ENCODE measurements around the gene HSBP1. TPM values are rescaled to one million over a fixed set of nuclear protein-coding genes. Genes with fewer than 3 reads are reported as not detected.

HSBP1 gene
- total and polyA plus RNA-seq, 2 of the 13 experiments (the other 11 are each of a cell fraction or from before 2014, with no cell fraction given) = 249 to 292 TPM

DNA sequence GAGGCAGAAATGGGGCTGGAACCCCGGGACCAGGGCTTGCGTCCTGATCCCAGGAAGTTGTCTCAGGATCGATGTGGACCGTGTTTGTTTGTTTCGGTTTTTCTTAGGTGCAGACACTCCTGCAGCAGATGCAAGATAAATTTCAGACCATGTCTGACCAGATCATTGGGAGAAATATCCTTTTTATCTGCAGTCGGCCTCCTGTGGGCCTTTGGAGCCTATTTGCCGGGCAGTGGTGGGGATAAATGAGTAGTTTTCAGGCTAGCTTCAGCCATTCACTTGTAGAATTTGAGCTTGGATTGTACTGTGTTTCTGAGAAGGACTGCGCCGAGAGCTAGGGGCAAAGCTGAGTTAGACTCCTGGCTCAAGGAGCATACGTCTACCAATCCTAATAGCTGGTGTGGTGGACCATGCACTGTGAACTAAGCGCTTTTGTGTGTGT is 816 bp downstream of the HSBP1 start (continued):
- TF ChIP-seq HMGXB3 (CRISPR knock-in tag; IDR thresholded peaks at IDR 0.05; ENCODE audit: borderline replicate concordance) (0 out of 2 replicates have a peak, but pooled peaks have one; percentile 35), ZBTB20 (CRISPR knock-in tag; IDR thresholded peaks at IDR 0.05; ENCODE audit: borderline replicate concordance, low read depth) (0 out of 2 replicates have a peak, but pooled peaks have one; percentile 23), ZNF766 (CRISPR knock-in tag; IDR thresholded peaks at IDR 0.05; ENCODE audit: borderline replicate concordance) (no peak), MEF2D (CRISPR knock-in tag; IDR thresholded peaks at IDR 0.05) (0 out of 2 replicates have a peak, but pooled peaks have one; percentile 42), ISL2 (CRISPR knock-in tag; IDR thresholded peaks at IDR 0.05) (0 out of 2 replicates have a peak, but pooled peaks have one; percentile 10), PCBP2 (optimal IDR thresholded peaks at IDR 0.05; ENCODE audit: low read depth, low read length, poor library complexity, severe bottlenecking) (no peak), NCOA5 (CRISPR knock-in tag; IDR thresholded peaks at IDR 0.05) (0 out of 2 replicates have a peak, but pooled peaks have one; percentile 26), ZNF773 (CRISPR knock-in tag; IDR thresholded peaks at IDR 0.05; ENCODE audit: borderline replicate concordance) (no peak), RXRA (CRISPR knock-in tag; IDR thresholded peaks at IDR 0.05) (no peak), CREB3 (CRISPR knock-in tag; IDR thresholded peaks at IDR 0.05) (0 out of 2 replicates have a peak, but pooled peaks have one; percentile 6), ZSCAN9 (CRISPR knock-in tag; IDR thresholded peaks at IDR 0.05; ENCODE audit: borderline replicate concordance) (no peak), SP4 (CRISPR knock-in tag; IDR thresholded peaks at IDR 0.05) (peak; percentile 29; the same call in 1 of the 2 replicates), ZNF704 (CRISPR knock-in tag; IDR thresholded peaks at IDR 0.05; ENCODE audit: borderline replicate concordance) (no peak), ELF3 (CRISPR knock-in tag; IDR thresholded peaks at IDR 0.05) (0 out of 2 replicates have a peak, but pooled peaks have one; percentile 15), DNMT3B (CRISPR knock-in tag; conservative IDR thresholded peaks at IDR 0.05) (0 out of 2 replicates have a peak, but pooled peaks have one; percentile 69), ZNF317 (CRISPR knock-in tag; IDR thresholded peaks at IDR 0.05) (no peak), YEATS2 (CRISPR knock-in tag; IDR thresholded peaks at IDR 0.05; ENCODE audit: borderline replicate concordance) (peak; percentile 39; the same call in 1 of the 2 replicates), KDM6A (CRISPR knock-in tag; IDR thresholded peaks at IDR 0.05; ENCODE audit: low read depth) (0 out of 2 replicates have a peak, but pooled peaks have one; percentile 7)
- TF ChIP-seq, protein P1, sequence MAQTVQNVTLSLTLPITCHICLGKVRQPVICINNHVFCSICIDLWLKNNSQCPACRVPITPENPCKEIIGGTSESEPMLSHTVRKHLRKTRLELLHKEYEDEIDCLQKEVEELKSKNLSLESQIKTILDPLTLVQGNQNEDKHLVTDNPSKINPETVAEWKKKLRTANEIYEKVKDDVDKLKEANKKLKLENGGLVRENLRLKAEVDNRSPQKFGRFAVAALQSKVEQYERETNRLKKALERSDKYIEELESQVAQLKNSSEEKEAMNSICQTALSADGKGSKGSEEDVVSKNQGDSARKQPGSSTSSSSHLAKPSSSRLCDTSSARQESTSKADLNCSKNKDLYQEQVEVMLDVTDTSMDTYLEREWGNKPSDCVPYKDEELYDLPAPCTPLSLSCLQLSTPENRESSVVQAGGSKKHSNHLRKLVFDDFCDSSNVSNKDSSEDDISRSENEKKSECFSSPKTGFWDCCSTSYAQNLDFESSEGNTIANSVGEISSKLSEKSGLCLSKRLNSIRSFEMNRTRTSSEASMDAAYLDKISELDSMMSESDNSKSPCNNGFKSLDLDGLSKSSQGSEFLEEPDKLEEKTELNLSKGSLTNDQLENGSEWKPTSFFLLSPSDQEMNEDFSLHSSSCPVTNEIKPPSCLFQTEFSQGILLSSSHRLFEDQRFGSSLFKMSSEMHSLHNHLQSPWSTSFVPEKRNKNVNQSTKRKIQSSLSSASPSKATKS (CRISPR knock-in tag; IDR thresholded peaks at IDR 0.05) = no peak
- TF ChIP-seq, protein P2, sequence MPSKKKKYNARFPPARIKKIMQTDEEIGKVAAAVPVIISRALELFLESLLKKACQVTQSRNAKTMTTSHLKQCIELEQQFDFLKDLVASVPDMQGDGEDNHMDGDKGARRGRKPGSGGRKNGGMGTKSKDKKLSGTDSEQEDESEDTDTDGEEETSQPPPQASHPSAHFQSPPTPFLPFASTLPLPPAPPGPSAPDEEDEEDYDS (CRISPR knock-in tag; IDR thresholded peaks at IDR 0.05) = peak; percentile 51; the same call in 1 of the 2 replicates
